Panc1 (cell line): ENCODE data around the gene WDR33. TPM values are rescaled to one million over a fixed set of nuclear protein-coding genes. Genes with fewer than 3 reads are reported as not detected.

Experiments
- ATAC-seq: fragments of 200-7000 bp; cut with Tn5 transposase; 2 replicates; pipeline ENCODE4 v1.9.1; 2020; ENCODE audit warnings: mild to moderate bottlenecking, moderate library complexity
- BruUV-seq: library from RNA; stranded (reverse); fragments of 400-500 nt; replicated peaks from 2 replicates; lab custom pipeline; 2021; lab: Mats Ljungman, UMichigan
- CTCF ChIA-PET: fragments of 300-600 bp; sonication (Branson Sonifier 250); formaldehyde crosslinking; loops from one replicate; lab custom pipeline; 2022; ENCODE audit warnings: antibody characterized with exemption; lab: Charles Lee
- POLR2A ChIA-PET: fragments of 300-600 bp; sonication (Branson Sonifier 250); formaldehyde crosslinking; loops from one replicate; lab custom pipeline; 2022; ENCODE audit warnings: antibody characterized with exemption; lab: Charles Lee
- DNase-seq: peaks from one replicate; pipeline ENCODE4 v3.0.0-alpha.2; 2010; ENCODE audit warnings: low read depth, low spot score
- H3K27ac ChIP-seq: 2 replicates; pipeline ENCODE4 v1.5.1; 2011; ENCODE audit warnings: mild to moderate bottlenecking, low read length, inconsistent platforms
- H3K27me3 ChIP-seq: fragments of 200-500 bp; sonication (Bioruptor generic); 2 replicates; pipeline ENCODE4 v1.6.0; 2014; ENCODE audit warnings: low read length, inconsistent platforms; ENCODE audit not compliant: control insufficient read depth, insufficient read depth
- H3K36me3 ChIP-seq: fragments of 200-500 bp; sonication (Bioruptor generic); 2 replicates; pipeline ENCODE4 v1.5.1; 2014; ENCODE audit warnings: inconsistent platforms, mild to moderate bottlenecking, low read length, moderate library complexity; ENCODE audit not compliant: control insufficient read depth, insufficient read depth
- H3K4me1 ChIP-seq: 2 replicates; pipeline ENCODE4 v1.5.1; 2011; ENCODE audit warnings: inconsistent platforms, mild to moderate bottlenecking, low read length, moderate library complexity; ENCODE audit not compliant: control insufficient read depth, insufficient read depth
- H3K4me3 ChIP-seq, 2 experiments: 2 replicates each; pipeline ENCODE4 v1.5.1; 2011 to 2012; ENCODE audit warnings: low read depth in 2 of 2, low read length in 2 of 2, mild to moderate bottlenecking in 2 of 2, inconsistent platforms in 1 of 2, moderate library complexity in 1 of 2
- H3K9me3 ChIP-seq: fragments of 200-500 bp; sonication (Bioruptor generic); 2 replicates; pipeline ENCODE4 v1.5.1; 2014; ENCODE audit warnings: low read depth, mild to moderate bottlenecking, inconsistent platforms, low read length, moderate library complexity; ENCODE audit not compliant: control insufficient read depth, insufficient read depth
- POLR2AphosphoS5 ChIP-seq: IDR thresholded peaks from 2 replicates; pipeline ENCODE4 v1.6.1; 2012; ENCODE audit warnings: mild to moderate bottlenecking, low read depth, low read length, moderate library complexity
- SIN3A ChIP-seq: IDR thresholded peaks from 2 replicates; pipeline ENCODE4 v1.6.1; 2012; ENCODE audit warnings: low read depth, mild to moderate bottlenecking, low read length, moderate library complexity, borderline replicate concordance; ENCODE audit not compliant: insufficient read depth
- TCF7L2 ChIP-seq: IDR thresholded peaks from 2 replicates; pipeline ENCODE4 v1.6.1; 2011; ENCODE audit warnings: mild to moderate bottlenecking, low read depth, low read length, inconsistent platforms
- in situ Hi-C: cut with HindIII; loops from 2 replicates; pipeline ENCODE4 v1.10.0; 2016; ENCODE audit warnings: low sequenced_read_pairs, low pct_unique_long_range_greater_than_20kb
- intact Hi-C: fragments of 100-400 bp; cut with micrococcal nuclease; formaldehyde crosslinking; loops from one replicate; pipeline ENCODE4 v1.10.0; 2022; ENCODE audit not compliant: unreplicated experiment
- total RNA-seq: library from RNA; stranded (reverse); gene quantifications from one replicate; pipeline ENCODE4 v1.2.1, GENCODE V29; 2021; ENCODE audit not compliant: unreplicated experiment
- TF ChIP-seq, protein P1 (sequence below), 2 experiments: IDR thresholded peaks; 2 replicates each; pipeline ENCODE4 v1.6.1; 2011 to 2012; ENCODE audit warnings: low read depth in 2 of 2, control low read depth in 1 of 2, low read length in 1 of 2, mild to moderate bottlenecking in 1 of 2, moderate library complexity in 1 of 2; ENCODE audit not compliant: insufficient read depth in 1 of 2
- TF ChIP-seq, protein P2 (sequence below): fragments of 450-650 bp; IDR thresholded peaks from 2 replicates; pipeline ENCODE4 v1.5.1; 2017; ENCODE audit warnings: mild to moderate bottlenecking

WDR33 gene
- total RNA-seq, 1 experiment from 2014 or later, result 63.7 TPM

DNA sequence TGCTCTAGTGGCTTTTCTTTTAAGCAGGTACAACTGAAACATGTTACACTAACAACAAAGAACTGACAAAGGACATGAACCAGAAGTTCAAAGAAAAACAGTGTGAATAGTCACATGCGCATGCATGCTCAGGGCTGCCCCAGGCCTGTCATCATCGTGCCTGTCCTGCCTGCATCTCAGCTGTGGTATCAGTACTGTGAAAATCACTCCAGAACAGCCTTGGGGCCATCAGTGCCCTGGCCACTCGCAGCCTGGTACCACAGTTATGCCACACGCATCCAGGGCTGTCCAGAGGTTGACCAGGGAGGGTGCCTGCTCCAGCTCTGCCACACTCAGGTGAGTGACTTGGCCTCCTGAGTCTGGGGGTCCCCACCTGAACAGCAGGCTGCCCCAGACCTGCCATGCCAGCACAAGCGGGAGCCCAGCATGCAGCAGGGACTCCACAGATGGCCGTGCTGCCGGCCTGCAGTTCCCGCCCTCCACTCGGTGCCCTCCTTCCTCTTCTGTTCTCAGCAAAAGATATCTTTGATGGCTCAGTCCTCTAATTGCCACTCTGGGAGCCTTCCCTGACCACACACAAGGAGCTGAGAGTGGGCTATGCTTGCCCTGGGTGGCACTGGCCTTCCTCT lies 147.9 kb downstream of the WDR33 start:
- CTCF ChIA-PET, result no interaction called here
- intact Hi-C loops (no loop called here), in situ Hi-C loops (no loop called here)
- Histone ChIP-seq H3K4me3 (no peak overlapping the region), H3K27ac (no peak overlapping the region), H3K36me3 (no peaks in the 10 kb centered on the region), H3K9me3 (no peaks in the 10 kb centered on the region), H3K4me1 (no peaks in the 10 kb centered on the region), H3K27me3 (0 out of 2 replicates have a peak, but pooled peaks cover 2% of the 10 kb centered on the region)
- ATAC-seq (no peak), DNase-seq (no peak)
- no TSS peak for BruUV-seq
- TF ChIP-seq SIN3A, result no peak
- TF ChIP-seq, protein P1, sequence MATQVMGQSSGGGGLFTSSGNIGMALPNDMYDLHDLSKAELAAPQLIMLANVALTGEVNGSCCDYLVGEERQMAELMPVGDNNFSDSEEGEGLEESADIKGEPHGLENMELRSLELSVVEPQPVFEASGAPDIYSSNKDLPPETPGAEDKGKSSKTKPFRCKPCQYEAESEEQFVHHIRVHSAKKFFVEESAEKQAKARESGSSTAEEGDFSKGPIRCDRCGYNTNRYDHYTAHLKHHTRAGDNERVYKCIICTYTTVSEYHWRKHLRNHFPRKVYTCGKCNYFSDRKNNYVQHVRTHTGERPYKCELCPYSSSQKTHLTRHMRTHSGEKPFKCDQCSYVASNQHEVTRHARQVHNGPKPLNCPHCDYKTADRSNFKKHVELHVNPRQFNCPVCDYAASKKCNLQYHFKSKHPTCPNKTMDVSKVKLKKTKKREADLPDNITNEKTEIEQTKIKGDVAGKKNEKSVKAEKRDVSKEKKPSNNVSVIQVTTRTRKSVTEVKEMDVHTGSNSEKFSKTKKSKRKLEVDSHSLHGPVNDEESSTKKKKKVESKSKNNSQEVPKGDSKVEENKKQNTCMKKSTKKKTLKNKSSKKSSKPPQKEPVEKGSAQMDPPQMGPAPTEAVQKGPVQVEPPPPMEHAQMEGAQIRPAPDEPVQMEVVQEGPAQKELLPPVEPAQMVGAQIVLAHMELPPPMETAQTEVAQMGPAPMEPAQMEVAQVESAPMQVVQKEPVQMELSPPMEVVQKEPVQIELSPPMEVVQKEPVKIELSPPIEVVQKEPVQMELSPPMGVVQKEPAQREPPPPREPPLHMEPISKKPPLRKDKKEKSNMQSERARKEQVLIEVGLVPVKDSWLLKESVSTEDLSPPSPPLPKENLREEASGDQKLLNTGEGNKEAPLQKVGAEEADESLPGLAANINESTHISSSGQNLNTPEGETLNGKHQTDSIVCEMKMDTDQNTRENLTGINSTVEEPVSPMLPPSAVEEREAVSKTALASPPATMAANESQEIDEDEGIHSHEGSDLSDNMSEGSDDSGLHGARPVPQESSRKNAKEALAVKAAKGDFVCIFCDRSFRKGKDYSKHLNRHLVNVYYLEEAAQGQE (IDR thresholded peaks at IDR 0.05; ENCODE audit: insufficient read depth in 1 of 2, low read depth in 2 of 2, low read length in 1 of 2), result no peak
- no peak for TF ChIP-seq POLR2AphosphoS5
- TF ChIP-seq, protein P2, sequence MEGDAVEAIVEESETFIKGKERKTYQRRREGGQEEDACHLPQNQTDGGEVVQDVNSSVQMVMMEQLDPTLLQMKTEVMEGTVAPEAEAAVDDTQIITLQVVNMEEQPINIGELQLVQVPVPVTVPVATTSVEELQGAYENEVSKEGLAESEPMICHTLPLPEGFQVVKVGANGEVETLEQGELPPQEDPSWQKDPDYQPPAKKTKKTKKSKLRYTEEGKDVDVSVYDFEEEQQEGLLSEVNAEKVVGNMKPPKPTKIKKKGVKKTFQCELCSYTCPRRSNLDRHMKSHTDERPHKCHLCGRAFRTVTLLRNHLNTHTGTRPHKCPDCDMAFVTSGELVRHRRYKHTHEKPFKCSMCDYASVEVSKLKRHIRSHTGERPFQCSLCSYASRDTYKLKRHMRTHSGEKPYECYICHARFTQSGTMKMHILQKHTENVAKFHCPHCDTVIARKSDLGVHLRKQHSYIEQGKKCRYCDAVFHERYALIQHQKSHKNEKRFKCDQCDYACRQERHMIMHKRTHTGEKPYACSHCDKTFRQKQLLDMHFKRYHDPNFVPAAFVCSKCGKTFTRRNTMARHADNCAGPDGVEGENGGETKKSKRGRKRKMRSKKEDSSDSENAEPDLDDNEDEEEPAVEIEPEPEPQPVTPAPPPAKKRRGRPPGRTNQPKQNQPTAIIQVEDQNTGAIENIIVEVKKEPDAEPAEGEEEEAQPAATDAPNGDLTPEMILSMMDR, result no peak
- POLR2A ChIA-PET, result interaction anchor here (0.7 kb wide), 1 partner anchor 47 kb away, joined by 3 read pairs; no protein-coding TSS in a partner anchor

DNA sequence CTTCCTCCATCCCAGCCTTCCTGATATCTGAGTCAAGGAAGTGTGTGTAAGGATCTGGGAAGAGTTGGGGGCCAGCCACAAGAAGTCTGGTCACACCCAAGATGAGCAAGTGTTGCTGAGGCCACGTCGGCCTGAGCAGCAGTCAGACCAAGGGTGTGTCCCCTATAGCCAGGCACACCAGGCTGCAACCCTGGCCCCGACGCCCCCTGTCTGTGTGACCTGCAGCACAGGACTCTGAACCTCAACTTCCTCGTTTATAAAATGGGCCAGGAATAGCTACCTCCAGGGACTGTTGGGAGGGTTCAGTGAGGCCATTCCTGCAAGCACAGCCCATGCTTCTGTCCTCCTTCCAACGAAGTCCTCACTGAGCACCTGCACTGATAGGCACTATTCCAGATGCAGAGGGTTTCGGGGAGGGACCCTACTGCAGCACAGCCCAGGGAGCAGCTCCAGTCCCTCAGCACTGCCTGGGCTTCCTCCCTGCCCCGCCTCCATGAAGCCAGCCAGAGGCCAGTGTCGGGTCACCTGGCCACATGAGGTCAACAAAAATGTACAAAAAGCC lies 148.9 kb downstream of the WDR33 start:
- TF ChIP-seq, protein P2, result no peak
- TF ChIP-seq POLR2AphosphoS5 (no peak), TCF7L2 (no peak), SIN3A (no peak)
- TF ChIP-seq, protein P1 (IDR thresholded peaks at IDR 0.05; ENCODE audit: insufficient read depth in 1 of 2, low read depth in 2 of 2, low read length in 1 of 2), result no peak
- POLR2A ChIA-PET, result no interaction called here
- H3K4me3 ChIP-seq, result no peak overlapping the region
- no TSS peak for BruUV-seq
- no peaks in the 10 kb centered on the region for H3K27me3 ChIP-seq
- no peak for ATAC-seq
- CTCF ChIA-PET, result no interaction called here
- intact Hi-C loops (no loop called here), in situ Hi-C loops (no loop called here)
- no peaks in the 10 kb centered on the region for H3K4me1 ChIP-seq
- no peaks in the 10 kb centered on the region for H3K9me3 ChIP-seq
- DNase-seq, result no peak
- no peak overlapping the region for H3K27ac ChIP-seq
- no peaks in the 10 kb centered on the region for H3K36me3 ChIP-seq
